ENCODE measurements around the gene CD82.
"Not testable (repeated sequence)": the region's sequence is repeated elsewhere in the genome, so short reads cannot be mapped to it uniquely, and the experiment has no call there.

The CD82 gene

DNA sequence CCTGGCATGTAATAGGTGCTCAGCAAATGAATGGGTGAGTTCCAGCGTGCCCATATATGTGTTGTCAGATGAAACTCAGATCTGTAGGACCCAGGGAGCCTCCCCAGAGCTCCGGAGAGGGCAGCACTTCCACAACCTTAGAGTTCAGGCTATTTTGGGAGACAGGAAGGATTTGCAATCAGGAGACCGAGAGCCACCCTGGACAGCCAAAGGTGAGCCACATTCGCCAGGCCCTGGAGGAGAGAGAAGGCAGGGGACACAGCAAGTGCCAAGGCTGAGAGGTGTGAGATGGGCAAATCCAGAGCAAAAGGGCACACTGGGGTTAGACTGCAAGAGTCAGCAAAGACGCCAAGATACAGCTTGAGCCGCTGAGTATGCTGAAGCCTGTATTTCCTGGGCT is 66.4 kb downstream of the CD82 start:
- no peak for DNase-seq (ENCODE audit: low read depth in 2 of 2)

DNA sequence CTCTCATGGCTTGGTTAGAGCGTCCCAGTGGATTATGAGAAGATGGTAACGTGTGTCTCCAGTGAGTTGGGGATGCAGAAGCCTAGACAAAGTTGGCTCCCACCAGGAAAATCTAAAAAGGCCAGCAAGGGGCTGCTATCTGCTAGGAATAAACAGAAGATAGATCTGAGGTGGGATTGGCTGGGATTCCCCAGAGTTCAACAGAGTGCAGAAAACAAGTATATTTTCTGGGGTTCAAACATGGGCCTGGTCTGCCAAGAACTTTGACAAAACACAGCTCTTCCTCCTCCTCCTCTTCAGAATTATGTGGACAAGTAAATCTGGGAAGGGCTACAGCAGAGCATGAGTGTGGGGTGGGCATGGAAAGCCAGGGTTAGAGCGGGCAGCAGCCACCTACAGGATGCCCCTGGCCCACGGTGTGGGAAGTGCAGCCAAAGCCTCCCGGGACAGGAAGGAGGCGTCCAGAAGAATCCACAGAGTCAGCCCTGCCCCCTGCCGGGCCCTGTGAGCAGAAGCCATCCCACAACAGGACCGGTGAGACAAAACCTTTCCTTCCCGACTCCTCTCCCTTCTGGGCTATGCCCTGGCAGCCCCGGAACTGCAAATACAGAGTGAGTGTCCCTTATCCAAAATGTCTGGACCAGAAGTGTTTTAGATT is 67.1 kb downstream of the CD82 start:
- no peak for DNase-seq (ENCODE audit: low read depth in 2 of 2)

DNA sequence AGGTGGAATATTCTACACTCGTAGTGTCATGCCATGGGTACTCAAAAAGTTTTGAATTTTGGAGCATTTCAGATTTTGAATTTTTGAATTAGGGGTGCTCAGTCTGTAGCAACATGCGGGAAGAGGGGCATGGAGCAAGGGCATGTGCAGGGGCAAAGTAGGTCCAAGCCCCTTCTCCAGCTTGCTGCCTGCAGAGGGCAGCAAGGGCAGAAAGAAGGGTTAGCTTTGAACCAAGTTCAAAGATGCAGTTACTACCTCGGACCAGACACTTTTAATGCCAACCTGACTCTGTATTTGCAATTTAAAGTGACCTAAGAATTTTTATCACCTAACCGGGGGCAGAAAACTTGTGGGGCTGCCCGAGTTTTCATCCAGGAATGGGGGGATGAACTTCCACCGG is 68.2 kb downstream of the CD82 start:
- no peak for DNase-seq (ENCODE audit: low read depth in 2 of 2)

DNA sequence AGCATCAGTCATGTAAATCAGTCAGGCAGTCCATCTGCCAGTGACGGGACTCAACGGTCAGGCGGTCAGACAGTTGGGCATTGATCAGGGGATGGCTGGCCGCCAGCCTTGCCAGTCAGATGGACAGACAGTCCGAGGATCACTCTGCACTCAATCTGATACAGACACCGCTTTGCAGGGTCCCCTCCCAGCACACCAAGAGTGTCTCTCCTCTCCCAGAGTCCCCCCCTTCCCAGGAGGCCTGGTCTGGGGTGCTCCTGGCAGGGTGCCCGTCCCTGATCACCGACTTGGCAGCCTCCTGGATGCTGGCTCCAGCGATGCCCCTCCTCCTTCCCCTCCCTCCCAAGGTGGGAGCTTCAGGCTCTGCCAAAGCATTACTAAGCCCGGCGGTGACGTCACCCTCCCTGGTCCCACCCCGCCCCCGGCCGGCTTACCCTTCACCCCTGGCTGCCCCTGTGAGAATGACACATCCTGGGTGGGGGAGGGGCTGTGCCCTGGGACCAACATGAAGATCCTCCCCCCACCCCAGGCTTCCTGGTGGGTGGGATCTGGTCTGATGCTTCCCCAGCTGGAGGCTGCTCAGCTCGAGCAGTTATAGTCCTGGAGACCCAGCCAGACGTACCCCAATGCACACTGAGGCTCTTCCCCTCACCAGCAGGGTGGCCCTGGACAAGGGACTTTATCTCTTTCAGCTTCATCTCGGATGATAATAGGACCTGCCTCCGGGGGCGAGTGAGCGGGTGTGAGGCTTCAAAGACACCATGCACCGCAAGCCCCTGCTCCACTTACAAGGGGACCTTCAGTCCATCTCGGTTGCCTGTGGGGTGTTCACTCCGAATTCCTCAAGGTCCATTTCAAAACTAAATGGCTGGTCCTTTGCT is 69.2 kb downstream of the CD82 start:
- DNase-seq (ENCODE audit: low read depth in 2 of 2): peak in 1 of 2 donors; percentile 31

DNA sequence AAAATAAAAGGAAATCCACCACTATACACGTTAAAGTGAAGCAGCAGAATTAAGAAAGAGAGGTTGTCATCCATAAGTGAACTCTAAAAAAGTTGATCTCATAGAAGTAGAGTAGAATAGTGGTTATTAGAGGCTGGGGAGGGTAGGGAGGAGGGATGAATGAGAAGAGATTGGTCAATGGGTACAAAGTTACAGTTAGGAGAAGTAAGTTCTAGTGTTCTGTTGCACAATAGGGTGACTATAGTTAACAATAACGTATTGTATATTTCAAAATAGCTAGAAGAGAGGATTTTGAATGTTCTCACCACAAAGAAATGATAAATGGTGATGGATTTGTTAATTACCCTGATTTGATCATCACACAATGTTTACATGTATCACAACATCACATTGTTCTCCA is 72.0 kb downstream of the CD82 start:
- DNase-seq (ENCODE audit: low read depth in 2 of 2): no peak

DNA sequence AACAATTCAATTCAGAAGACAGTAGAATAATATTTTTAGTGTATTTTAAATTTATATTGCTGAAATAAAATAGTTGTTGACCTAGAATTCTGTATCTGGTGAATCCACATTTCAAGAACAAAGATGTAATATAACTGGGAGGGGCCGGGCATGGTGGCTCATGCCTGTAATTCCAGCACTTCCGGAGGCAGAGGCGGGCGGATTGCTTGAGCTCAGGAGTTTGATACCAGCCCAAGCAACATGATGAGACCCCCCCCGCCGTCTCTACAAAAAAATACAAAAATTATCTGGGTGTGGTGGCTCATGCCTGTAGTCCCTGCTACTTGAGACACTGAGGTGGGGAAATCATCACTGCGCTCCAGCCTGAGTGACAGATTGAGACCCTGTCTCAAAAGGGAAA is 72.6 kb downstream of the CD82 start:
- no peak for DNase-seq (ENCODE audit: low read depth in 2 of 2)

DNA sequence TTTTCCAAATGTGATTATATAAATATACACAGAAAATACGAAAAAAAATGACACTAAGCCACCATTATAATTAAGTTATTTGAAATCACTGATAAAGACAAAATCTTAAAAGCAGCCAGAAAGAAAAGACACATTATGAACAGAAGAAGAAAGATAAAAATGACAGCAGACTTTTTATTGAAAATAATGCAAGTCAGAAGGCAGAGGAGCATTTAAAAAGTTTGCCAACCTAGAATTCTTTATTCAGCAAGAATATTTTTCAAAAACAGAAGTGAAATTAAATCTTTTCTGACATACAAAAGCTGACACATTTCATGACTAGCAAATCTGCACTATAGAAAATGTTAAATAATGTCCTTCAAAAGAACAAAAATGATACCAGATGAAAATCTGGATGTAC is 77.8 kb downstream of the CD82 start:
- DNase-seq (ENCODE audit: low read depth in 2 of 2): no peak

DNA sequence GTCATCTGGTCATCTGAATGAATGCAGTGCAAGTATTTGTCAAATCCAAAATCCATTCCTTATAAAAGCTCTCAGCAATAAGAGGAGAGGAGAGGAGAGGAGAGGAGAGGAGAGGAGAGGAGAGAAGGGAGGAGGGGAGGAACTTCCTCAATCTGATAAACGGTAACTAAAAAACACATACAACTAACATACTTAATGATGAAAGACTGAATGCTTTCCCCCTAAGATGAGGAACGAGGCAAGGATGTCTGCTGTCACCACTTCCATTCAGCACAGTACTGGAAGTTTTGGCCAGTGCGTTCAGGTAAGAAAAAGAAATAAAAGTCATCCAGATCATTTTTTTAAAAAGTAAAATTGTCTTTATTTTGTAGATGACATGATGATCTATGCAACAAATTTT is 80.4 kb downstream of the CD82 start:
- no peak for DNase-seq (ENCODE audit: low read depth in 2 of 2)

DNA sequence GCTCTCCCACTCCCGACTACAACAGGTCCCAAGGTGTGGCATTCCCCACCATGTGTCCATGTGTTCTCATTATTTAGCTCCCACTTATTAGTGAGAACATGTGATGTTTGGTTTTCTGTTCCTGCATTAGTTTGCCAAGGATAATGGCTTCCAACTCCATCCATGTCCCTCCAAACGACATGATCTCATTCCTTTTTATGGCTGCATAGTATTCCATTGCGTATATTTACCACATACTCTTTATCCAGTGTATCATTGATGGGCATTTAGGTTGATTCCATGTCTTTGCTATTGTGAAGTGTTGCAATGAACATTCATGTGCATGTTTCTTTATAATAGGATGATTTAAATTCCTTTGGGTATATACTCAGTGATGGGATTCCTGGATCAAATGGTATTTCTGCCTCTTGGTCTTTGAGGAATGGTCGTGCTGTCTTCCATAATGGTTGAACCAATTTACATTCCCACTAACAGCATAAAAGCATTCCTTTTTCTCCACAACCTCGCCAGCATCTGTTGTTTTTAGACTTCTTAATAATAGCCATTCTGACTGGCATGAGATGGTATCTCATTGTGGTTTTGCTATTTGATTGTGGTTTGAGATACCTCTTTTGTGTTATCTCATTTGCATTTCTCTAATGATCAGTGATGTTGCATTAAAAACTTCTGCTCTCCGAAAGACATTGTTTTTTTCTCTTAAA is 81.9 kb downstream of the CD82 start:
- DNase-seq (ENCODE audit: low read depth in 2 of 2): not testable (repeated sequence)

DNA sequence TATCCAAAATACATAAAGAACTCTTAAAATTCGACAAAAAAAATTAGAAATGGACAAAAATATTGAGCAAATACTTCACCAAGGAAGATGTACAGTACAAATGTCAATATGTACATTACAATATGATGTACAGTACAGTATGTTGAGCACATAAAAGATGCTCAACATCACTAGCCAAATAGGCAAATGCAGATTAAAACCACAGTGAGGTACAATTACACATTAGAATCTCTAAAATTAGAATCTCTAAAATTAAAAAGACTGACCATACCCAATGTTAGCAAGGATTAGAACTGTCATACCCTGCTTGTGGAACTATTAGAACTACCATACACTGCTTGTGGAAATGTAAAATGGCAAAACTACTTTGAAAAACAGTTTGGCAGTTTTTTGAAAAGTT is 82.6 kb downstream of the CD82 start:
- no peak for DNase-seq (ENCODE audit: low read depth in 2 of 2)

DNA sequence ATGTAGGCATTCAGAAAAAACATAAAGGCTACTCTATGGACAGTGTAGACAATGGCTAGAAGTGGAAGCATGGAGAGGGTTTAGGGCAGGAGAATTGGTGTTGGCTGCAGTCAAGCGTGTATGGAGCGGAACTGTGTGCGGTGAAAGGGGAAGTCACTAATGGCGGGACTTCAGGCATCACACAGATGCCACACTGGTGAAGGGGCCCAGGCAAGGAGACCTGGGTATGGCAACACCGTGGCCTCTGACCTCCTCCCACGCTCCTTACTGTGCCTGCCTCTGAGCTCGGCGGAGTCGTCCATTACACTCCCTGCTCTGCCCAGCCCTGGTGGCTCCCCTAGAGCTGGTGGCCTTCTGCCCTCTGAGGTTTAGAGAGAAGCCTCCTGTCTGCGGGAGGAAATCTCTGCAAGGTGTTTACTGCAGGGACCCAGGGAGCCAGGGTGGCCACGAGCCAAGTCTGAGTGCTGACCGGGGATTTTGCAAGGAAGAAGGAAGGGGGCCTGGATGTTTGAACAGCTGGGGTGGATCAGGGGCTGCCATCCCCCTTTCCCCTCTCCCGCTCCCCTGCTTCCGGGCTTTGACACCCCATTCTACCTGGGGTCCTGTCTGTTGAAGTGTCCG is 86.2 kb downstream of the CD82 start:
- no peak for DNase-seq (ENCODE audit: low read depth in 2 of 2)

DNA sequence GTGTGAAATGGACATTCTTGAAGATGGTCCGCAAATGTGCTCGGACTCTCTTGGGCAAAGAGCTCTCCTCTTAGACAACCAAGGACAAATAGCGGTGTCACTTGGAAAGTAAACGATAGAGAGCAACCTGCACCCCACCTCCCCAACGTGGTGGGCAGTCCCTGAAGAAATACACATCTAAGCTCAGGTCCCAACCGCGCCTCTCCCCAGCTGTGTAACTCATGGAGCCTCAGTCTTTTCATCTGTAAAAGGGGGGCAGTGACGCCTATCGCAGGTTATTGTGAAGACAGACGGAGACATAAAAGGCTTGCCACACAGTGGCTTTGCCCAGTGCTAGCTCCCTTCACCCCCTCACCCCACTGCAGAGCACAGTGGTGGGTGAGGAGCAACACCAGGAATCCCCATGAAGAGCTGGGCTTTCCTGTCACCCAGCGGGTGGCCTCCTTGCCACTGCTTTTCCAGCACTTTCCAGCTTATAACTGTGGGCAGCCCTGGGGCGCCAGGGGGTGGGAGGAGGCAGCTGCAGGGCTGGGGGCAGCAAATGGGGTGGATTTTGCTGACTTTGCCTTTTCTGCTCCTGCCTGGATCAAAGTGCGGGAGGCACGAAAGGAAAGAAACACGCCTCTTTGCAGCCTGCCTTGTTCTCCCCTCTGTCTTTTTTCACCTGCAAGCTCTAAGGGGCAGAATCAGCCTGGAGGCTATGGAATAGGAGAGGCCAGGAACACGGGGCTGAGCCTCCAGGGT is 87.6 kb downstream of the CD82 start:
- DNase-seq (ENCODE audit: low read depth in 2 of 2): no peak

DNA sequence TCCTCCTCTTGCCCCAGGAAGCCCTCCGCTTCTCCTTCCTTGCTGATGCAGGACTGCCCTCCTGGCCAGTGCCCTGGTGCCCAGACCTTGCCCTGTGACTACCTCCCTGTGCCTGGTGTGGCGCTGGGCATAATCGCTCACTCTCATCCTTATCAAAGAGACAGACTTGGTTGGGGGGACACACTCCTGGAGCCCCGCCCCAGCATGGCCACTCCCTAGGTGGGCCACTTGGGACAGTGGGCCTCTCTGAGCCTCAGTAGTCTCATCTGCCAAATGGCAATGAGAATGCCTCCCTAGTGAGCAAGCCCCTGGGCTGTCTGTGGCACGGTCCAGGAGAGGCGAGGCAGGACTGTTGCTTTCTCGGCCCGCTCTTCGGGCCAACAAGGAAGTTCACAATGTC is 88.6 kb downstream of the CD82 start:
- DNase-seq (ENCODE audit: low read depth in 2 of 2): no peak

DNA sequence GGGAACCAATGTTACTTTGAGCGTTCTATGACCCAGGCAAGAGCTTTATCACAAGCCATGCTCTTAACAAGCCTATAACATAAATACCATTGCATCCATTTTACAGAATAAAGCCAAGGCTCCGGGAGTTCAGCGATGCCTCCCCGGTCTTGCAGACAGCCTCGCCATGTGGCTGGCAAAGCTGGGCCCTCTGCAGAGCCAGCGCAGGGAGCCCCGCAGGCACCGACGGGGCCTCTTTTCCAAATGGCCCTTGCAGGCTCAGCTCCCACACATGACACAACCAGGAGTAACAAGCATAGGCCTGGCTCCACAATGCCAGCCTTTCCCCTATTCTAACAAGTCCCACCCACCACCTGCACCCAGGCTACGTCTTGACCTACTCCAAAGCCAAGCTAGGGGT is 89.1 kb downstream of the CD82 start:
- DNase-seq (ENCODE audit: low read depth in 2 of 2): no peak

DNA sequence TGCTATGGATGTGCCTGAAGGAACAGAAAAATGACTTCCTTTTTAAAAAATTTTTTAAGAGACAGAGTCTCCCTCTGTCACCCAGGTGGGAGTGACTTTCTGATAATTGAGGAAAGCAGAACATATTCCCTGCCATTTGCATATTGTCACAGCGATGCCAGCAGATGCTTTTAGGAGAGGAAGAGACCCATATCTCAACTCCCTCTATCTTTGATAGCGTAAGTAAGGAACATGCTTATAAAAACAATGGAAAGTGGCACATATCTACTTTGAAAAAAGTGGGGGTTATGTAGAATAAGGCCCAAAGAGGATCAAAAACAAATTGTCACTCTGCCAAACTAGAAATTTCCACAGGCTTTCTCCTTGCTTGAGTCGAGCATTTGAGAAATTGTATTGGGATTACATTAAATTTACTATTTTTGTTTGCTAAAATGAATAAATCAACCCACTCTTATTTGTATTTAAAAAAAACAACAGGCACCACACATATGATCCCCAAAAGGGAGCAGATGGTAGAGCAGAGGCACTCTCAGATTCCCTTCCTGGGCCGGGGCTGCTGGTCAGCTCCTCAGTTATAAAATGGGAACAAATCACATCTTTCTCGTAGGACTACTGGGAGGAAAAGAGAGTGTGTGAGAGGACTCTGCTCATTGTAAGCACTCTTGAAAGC is 92.5 kb downstream of the CD82 start:
- DNase-seq (ENCODE audit: low read depth in 2 of 2): no peak

DNA sequence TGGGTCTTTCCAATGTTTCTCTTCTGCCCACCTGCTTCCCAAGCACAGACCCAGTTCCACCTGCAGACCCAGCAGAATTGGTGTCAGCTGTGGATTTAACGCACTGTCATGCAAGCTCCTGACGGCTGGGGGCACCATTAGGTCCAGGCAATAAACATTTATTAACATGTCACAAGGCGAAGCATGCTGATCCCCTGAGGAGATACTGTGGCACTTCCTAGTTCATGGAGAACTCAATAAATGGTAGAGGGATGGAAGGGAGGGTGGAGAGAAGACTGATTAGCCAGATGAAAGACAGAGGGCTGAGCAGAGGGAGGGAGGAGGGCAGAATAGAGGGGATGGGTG is 93.0 kb downstream of the CD82 start:
- no peak for DNase-seq (ENCODE audit: low read depth in 2 of 2)

DNA sequence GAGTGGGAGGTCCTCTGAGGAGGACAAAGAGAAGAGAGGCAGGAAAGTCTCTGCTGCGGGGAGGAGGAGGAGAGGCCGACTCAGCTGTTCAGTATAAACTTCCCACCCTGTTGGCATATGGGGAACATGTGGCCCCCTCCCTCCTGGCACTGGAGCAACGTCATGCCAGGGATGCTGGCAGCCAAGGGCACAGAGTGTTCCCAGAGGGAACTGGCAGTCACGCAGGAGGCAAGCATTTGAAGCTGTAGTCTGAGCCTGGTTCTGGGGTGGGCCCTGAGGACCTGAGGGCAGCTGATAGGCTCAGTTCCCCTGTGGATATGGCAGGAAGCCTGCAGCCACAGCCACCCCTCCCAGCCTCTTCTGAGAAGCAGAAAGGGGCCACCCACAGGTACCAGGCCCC is 94.2 kb downstream of the CD82 start:
- no peak for DNase-seq (ENCODE audit: low read depth in 2 of 2)

DNA sequence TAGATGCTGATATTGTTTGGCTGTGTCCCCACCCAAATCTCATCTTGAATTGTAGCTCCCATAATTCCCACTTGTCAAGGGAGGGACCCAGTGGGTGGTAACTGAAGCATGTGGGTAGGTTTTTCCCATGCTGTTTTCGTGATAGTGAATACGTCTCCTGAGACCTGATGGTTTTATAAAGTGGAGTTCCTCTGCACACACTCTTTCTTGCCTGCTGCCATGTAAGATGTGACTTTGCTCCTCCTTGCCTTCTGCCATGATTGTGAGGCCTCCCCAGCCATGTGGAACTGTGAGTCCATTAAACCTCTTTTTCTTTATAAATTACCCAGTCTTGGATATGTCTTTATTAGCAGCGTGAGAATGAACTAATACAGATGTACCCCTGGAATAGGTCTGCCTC is 95.1 kb downstream of the CD82 start:
- DNase-seq (ENCODE audit: low read depth in 2 of 2): not testable (repeated sequence)

DNA sequence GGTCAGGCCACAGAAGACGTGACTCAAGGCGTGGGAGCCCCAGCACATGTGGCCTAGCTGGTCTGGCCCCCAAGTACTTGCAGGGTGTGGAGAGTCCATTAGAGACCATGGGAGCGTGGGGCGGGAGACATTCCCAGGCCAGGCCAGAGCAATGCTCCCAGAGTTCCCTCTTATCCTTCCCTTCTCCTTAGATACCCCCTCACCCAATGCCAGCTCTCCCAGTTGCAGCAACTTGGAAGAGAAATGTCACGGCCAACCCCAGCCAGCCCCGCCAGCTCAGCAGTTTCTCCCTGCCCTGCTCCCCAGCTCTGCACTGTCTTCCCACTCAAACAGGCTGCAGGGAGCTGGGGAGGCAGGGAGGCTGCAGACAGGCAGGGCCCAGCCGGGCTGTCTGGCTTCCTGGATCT is 95.9 kb downstream of the CD82 start:
- no peak for DNase-seq (ENCODE audit: low read depth in 2 of 2)

Measured in stimulated activated CD8-positive, alpha-beta memory T cell treated with anti-CD3 and anti-CD28 coated beads, Interleukin-2, amount 100 ng/mL, for 48 hours (primary cell).